Naive B cell (primary cell): ENCODE results near the gene SCN2B. TPM values are rescaled to one million over a fixed set of nuclear protein-coding genes. Genes with fewer than 3 reads are reported as not detected.

Source experiments
- ATAC-seq, 2 donors: fragments of 150-1000 bp; cut with Tn5 transposase; 2 replicates each; pipeline ENCODE4 v1.10.0; 2021; ENCODE audit warnings: low read depth in 2 of 2, mild to moderate bottlenecking in 2 of 2, moderate library complexity in 2 of 2
- DNase-seq: peaks from one replicate; pipeline ENCODE4 v3.0.0; 2022
- H3K27ac Mint-ChIP-seq, 6 donors: one replicate each; pipeline ENCODE4 v1.8.0; 2020 to 2022; ENCODE audit warnings: mild to moderate bottlenecking in 6 of 6, mixed read lengths in 6 of 6, moderate library complexity in 5 of 6, inconsistent platforms in 2 of 6
- H3K27me3 Mint-ChIP-seq, 3 donors: one replicate each; pipeline ENCODE4 v1.8.0; 2021 to 2022; ENCODE audit warnings: mixed read lengths in 3 of 3, mild to moderate bottlenecking in 1 of 3
- H3K36me3 Mint-ChIP-seq, 2 donors: one replicate each; pipeline ENCODE4 v1.8.0; 2020 to 2022; ENCODE audit warnings: mixed read lengths in 2 of 2, inconsistent platforms in 1 of 2, mild to moderate bottlenecking in 1 of 2
- H3K4me1 Mint-ChIP-seq, 3 donors: one replicate each; pipeline ENCODE4 v1.8.0; 2020 to 2022; ENCODE audit warnings: mixed read lengths in 3 of 3, inconsistent platforms in 1 of 3, mild to moderate bottlenecking in 1 of 3, moderate library complexity in 1 of 3
- H3K4me3 Mint-ChIP-seq, 8 donors: one replicate each; pipeline ENCODE4 v1.8.0; 2020 to 2022; ENCODE audit warnings: mild to moderate bottlenecking in 8 of 8, mixed read lengths in 8 of 8, moderate library complexity in 8 of 8, inconsistent platforms in 2 of 8
- H3K9me3 Mint-ChIP-seq, 7 donors: one replicate each; pipeline ENCODE4 v1.8.0; 2020 to 2022; ENCODE audit warnings: mixed read lengths in 7 of 7, mild to moderate bottlenecking in 5 of 7, inconsistent platforms in 2 of 7, moderate library complexity in 1 of 7
- polyA plus RNA-seq, 6 donors: library from polyadenylated mRNA; unstranded; fragments of 300-500 nt; fragmentation: Illumina TruSeq; gene quantifications; one replicate each; pipeline ENCODE4 v1.2.3, GENCODE V29; 2021; ENCODE audit warnings: low read depth in 6 of 6

The SCN2B gene
- polyA plus RNA-seq, 6 donors from 2014 or later, result not detected

DNA sequence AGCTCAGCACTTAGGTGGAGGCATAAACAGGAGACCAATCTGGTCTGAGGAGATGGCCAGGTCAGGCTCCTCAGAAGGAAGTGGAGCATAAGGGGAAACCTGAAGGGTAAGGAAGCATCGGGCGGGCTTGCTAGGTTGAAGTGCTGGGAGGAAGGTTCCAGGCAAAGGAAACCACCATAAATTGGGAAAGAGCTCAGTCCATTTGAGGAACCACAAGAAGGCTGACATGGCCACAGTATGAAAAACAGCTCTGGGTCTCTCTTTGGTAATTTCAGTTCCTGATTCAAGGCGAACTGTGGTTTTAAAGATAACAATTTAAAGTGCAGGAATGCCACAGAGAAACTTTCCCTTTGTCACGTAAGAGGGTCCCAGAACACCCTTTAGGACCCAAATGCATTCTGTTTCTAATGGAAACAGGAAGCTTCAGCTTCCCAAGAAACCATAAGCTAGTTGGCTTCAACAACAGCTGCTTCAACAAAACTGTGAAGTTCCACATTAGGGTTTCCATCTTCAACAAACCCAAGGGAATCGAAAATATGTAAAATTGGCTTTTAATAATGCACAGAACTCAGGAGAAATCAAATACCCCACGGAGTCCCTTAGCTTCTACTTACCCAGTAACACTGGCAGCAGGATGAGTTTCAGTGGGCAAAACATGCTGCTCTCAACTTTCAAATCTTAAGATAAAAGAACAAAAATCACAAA is 37.9 kb upstream of the SCN2B start:
- H3K27me3 Mint-ChIP-seq, result peaks cover 11 to 41% (median 22%) of the 10 kb centered on the region in 3 donors
- peak; percentile 46 for DNase-seq
- H3K4me3 Mint-ChIP-seq, result peak overlapping the region; percentile 3 to 84 (median 62)
- peak; percentile 87 to 88 for ATAC-seq
- H3K9me3 Mint-ChIP-seq, result no peaks in the 10 kb centered on the region
- H3K27ac Mint-ChIP-seq, result peak overlapping the region in 4 of 6 donors; percentile 8 to 62 (median 55)
- peaks cover 35 to 51% (median 45%) of the 10 kb centered on the region in 3 donors for H3K4me1 Mint-ChIP-seq
- no peaks in the 10 kb centered on the region for H3K36me3 Mint-ChIP-seq

DNA sequence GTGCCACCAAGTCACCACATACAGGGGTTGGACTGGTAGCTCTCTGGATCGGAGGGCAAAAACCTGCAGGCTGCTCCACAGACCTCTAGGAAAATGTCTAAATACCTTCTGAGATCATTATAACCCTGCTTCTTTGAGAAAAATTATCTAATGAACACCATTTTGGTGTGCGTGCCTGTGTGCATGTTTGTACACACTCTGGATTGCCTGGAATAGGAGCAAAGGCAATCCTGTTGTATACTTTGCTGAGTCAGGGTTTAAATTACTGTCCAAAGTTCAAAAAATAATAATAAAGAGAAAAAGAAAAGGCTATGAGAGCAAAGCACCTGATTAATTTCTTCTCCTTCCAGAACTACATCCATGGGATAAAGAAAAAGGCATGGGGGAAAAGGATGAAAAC is 37.3 kb upstream of the SCN2B start:
- DNase-seq (no peak), ATAC-seq (no peak)
- H3K27ac Mint-ChIP-seq, result peak overlapping the region in 2 of 6 donors; percentile 8 to 62
- no peaks in the 10 kb centered on the region for H3K36me3 Mint-ChIP-seq
- peak overlapping the region in 7 of 8 donors; percentile 36 to 84 (median 63) for H3K4me3 Mint-ChIP-seq
- H3K9me3 Mint-ChIP-seq, result no peaks in the 10 kb centered on the region
- peaks cover 5 to 35% (median 16%) of the 10 kb centered on the region in 3 donors for H3K27me3 Mint-ChIP-seq
- peaks cover 35 to 51% (median 45%) of the 10 kb centered on the region in 3 donors for H3K4me1 Mint-ChIP-seq

DNA sequence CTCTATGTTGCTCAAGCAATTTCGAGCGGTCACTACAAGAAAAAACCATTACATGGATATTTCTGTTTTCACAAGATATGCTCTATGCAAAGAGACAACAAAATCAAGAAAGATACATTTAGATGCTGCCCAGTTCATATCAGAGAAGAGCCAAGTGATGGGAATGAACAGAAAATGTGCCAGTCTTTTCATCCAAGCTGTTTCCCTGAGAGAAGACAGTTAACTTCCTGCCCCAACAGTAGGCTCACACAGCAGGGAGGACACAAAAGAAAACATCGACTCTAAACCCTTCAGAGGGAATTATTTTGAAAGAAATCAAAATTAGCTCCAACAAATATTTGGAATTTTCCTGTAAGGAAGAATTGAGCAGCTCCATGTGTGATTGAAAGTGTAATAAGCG is 36.8 kb upstream of the SCN2B start:
- peak overlapping the region in 3 of 8 donors; percentile 20 to 80 (median 36) for H3K4me3 Mint-ChIP-seq

DNA sequence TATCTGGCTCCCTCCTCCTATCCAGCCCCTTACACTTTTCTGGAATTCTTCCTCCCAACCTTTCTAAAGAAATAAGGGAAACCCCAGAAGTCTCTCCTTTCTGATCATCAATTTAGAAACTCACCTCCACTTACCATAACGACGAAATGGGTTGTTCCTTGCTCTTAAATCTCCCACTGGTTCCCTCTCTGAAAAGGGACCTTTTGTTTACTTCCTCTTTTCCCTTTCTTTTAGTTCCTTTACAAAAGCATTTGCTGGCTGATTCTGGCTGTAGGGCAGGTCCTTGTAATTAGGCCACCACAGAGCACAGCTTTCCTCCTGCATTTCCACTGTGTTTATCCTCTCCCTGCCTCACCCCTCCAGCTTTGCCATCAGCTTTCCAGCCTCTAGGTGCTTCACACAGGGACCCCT is 36.3 kb upstream of the SCN2B start:
- H3K27me3 Mint-ChIP-seq, result peaks cover 4 to 30% (median 14%) of the 10 kb centered on the region in 3 donors

More for the DNA sequence above, 36.8 kb upstream of the SCN2B start:
- Mint-ChIP-seq H3K9me3 (no peaks in the 10 kb centered on the region), H3K4me1 (peaks cover 35 to 49% (median 45%) of the 10 kb centered on the region in 3 donors), H3K27ac (peak overlapping the region in 3 of 6 donors; percentile 18 to 44 (median 35)), H3K36me3 (no peaks in the 10 kb centered on the region), H3K27me3 (peaks cover 4 to 30% (median 14%) of the 10 kb centered on the region in 3 donors)
- ATAC-seq, result no peak
- DNase-seq, result no peak

DNA sequence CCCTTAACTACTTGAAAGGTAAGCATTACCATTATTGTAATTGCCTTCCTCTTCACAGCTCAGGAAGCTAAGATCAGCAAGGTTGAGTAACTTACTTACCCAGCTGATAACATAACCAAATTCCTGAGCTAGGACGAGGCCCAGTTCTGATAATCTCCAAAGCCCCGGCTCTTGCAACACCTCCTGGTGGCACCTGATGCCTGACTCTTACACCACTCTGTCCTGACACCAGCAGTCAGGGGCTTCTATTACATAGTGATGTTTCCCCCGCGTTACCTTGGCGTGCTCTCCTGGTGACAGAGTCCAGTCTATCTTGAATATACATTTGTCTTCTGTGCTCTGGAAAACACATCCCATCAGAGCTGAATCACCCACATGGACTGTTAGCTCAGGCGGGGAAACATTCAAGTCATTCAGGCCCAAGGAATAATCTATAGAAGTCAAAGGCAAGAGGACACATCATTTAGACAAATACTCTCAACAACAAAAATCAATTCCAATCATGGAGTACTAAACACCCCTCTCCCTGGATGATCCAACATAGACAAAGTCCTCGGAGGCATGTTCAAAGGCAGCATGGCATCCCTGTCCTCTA is 35.8 kb upstream of the SCN2B start:
- no peak for DNase-seq
- no peak for ATAC-seq
- Mint-ChIP-seq H3K36me3 (no peaks in the 10 kb centered on the region), H3K4me1 (peaks cover 35 to 46% (median 45%) of the 10 kb centered on the region in 3 donors), H3K4me3 (no peak overlapping the region), H3K27ac (no peak overlapping the region), H3K9me3 (no peaks in the 10 kb centered on the region), H3K27me3 (peaks cover 4 to 28% (median 15%) of the 10 kb centered on the region in 3 donors)

More for the DNA sequence above, 36.3 kb upstream of the SCN2B start:
- Mint-ChIP-seq H3K4me3 (peak overlapping the region in 1 of 8 donors; percentile 25), H3K9me3 (no peaks in the 10 kb centered on the region), H3K4me1 (peaks cover 35 to 46% (median 45%) of the 10 kb centered on the region in 3 donors), H3K36me3 (no peaks in the 10 kb centered on the region), H3K27ac (peak overlapping the region in 3 of 6 donors; percentile 44 to 84 (median 47))
- DNase-seq (no peak), ATAC-seq (no peak)

DNA sequence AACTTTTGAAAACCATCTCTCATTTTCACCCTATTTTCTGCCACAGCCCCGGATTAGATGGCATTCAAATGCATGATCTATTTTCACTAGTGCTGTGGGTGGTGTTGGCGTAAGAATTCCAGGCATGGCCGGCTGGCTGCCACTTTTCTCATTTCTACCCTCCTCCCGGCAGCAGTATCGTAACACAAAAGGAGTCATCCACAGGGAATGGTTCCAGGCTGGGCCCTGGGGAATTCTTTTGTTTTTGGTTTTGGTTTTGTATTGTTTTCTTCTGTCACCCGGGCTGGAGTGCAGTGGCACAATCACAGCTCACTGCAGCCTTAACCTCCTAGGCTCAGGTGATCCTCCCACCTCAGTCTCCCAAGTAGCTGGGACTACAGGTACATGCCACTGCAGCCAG is 34.6 kb upstream of the SCN2B start:
- peaks cover 0 to 2% (median 0%) of the 10 kb centered on the region in 7 donors for H3K9me3 Mint-ChIP-seq
- H3K27me3 Mint-ChIP-seq, result peaks cover 8 to 33% (median 15%) of the 10 kb centered on the region in 3 donors
- H3K4me3 Mint-ChIP-seq, result no peak overlapping the region
- no peak for DNase-seq
- no peaks in the 10 kb centered on the region for H3K36me3 Mint-ChIP-seq
- ATAC-seq, result no peak
- H3K4me1 Mint-ChIP-seq, result peaks cover 43 to 55% (median 55%) of the 10 kb centered on the region in 3 donors
- no peak overlapping the region for H3K27ac Mint-ChIP-seq

DNA sequence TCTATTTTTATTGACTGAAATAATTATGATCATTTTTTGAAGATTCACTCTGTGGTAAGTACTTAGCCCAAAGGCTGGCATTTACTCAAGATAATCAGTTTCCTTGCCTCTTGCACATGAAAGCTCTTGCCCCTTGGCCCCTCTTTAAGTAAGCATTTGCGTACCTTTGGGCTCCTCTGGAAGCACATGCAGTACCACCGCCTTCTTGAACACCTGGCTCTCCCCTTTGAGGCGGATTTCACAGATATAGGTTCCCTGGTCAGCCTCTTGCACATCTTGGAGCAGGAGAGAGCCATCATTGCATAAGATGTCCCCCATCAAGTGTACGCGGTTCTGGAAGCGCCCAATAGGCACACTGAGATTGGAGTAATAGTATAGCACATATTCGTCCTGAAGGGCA is 33.9 kb upstream of the SCN2B start:
- Mint-ChIP-seq H3K27ac (no peak overlapping the region), H3K4me3 (no peak overlapping the region), H3K36me3 (no peaks in the 10 kb centered on the region), H3K4me1 (peaks cover 39 to 52% (median 51%) of the 10 kb centered on the region in 3 donors), H3K27me3 (peaks cover 8 to 34% (median 15%) of the 10 kb centered on the region in 3 donors), H3K9me3 (peaks cover 0 to 3% (median 0%) of the 10 kb centered on the region in 7 donors)
- DNase-seq, result no peak
- ATAC-seq, result no peak

DNA sequence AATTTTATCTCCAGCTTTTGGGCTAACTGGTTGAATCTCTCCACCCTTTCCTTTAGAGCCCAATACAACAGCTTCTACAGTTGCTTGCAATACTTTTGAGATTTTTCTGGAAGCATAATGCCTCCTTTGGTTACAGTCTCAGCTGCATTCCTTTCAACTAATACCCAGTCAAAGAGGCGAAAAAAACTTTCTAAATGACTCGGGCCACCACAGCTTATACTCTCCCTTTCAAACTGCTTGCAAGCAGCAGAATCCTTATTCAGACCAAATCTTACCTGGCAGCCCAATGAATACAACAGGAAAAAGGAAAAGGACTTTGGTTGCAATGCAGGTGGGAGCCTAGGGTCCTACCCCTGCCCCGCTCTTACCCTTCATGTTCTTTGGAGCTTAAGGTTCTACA is 32.6 kb upstream of the SCN2B start:
- no peaks in the 10 kb centered on the region for H3K36me3 Mint-ChIP-seq
- H3K27ac Mint-ChIP-seq, result no peak overlapping the region
- ATAC-seq, result no peak
- peaks cover 29 to 39% (median 38%) of the 10 kb centered on the region in 3 donors for H3K4me1 Mint-ChIP-seq
- DNase-seq, result no peak
- no peak overlapping the region for H3K4me3 Mint-ChIP-seq
- peaks cover 0 to 3% (median 0%) of the 10 kb centered on the region in 7 donors for H3K9me3 Mint-ChIP-seq
- H3K27me3 Mint-ChIP-seq, result peaks cover 4 to 34% (median 15%) of the 10 kb centered on the region in 3 donors

DNA sequence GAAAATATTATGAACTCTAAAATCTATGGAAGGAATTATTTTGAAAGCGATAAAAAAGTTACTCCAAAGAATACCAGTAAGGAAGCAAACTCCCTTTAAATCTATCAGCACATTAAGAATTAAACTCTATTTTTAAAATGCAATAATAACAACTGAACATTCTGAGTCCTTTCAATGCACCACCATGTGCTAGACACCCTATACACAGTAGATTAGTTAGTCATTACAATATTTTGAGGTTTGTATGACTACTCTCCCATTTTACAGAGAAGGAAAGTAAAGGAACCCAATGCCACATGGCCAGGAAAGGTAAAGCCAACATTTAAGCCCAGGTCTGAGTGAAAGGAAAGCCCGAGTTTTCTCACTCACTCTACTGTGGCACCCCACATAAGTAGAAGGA is 30.6 kb upstream of the SCN2B start:
- no peaks in the 10 kb centered on the region for H3K36me3 Mint-ChIP-seq
- H3K9me3 Mint-ChIP-seq, result peaks cover 0 to 3% (median 0%) of the 10 kb centered on the region in 7 donors
- DNase-seq (no peak), ATAC-seq (no peak)
- H3K27me3 Mint-ChIP-seq, result peaks cover 4 to 27% (median 7%) of the 10 kb centered on the region in 3 donors
- H3K4me3 Mint-ChIP-seq, result no peak overlapping the region
- H3K4me1 Mint-ChIP-seq, result peaks cover 12 to 19% (median 18%) of the 10 kb centered on the region in 3 donors
- H3K27ac Mint-ChIP-seq, result no peak overlapping the region

DNA sequence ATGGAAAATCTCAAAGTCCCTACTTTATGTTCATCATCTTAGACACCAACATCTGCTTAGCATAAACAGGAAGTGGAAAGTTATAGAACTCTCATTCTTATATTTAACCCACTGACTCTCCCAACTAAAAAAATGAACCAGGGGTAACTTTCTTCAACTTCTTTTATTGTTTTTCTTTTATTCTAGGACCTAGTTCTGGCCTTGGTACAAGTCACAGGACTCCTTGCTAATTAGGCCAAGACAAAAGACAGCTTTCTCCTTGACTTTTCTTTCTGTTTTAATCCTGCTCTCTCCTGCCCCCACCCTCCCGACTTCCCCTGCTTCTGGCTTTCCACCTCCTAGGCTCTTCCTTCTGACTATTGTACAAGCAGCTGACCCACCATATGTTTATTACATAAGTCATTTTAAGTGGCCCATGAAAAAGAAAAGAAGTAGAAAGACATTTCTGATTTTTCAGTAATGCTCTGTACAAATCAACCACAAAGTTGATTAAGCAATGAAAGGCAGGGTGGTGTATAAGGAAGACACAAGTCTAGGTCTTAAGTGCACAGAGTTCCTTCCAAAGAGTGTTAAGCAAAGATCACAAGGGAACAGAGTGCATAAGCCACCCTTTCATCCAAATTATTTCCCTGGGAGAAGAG is 30.1 kb upstream of the SCN2B start:
- peak overlapping the region in 3 of 8 donors; percentile 6 to 26 (median 17) for H3K4me3 Mint-ChIP-seq
- H3K27me3 Mint-ChIP-seq, result peaks cover 4 to 22% (median 7%) of the 10 kb centered on the region in 3 donors
- peaks cover 0 to 3% (median 0%) of the 10 kb centered on the region in 7 donors for H3K9me3 Mint-ChIP-seq
- ATAC-seq (peak in 1 of 2 donors; percentile 37), DNase-seq (no peak)
- peaks cover 8 to 14% (median 13%) of the 10 kb centered on the region in 3 donors for H3K4me1 Mint-ChIP-seq
- H3K27ac Mint-ChIP-seq, result peak overlapping the region in 1 of 6 donors; percentile 60
- no peaks in the 10 kb centered on the region for H3K36me3 Mint-ChIP-seq

DNA sequence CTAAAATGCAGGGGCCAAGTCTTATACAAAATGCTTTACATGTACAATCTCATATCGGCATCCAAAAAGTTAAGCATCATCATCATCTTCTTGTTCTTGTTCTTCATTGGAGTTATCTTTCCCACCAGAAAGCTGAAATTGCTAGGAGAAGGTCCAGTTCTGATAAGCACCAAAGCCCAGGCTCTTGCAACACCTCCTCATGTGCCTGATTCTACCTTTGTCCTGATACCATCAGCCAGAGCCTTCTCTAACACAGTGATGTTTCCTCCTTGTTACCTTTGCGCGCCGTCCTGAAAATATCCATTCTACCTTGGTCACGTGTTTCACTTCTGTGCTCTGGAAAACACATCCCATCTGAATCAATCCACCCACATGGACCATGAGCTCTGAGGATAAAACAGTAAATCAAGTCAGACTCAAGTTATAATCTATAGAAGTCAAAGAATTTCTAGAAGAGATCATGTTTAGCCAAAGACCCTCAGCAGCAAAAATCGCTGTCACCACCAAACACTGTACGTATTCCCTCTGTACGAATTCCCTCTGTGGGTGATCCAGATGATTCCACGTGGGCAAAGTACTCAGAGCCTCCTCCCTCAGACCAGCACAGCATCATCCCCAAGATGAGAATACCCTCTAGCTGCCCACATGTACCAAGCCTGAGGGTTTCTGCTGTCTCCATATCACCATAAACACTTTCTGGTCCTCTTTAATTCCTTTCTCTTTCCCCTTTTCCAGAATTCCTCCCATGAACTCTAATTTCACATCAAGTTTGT is 29.4 kb upstream of the SCN2B start:
- Mint-ChIP-seq H3K27me3 (peaks cover 4 to 16% (median 7%) of the 10 kb centered on the region in 3 donors), H3K27ac (peak overlapping the region in 2 of 6 donors; percentile 20 to 60), H3K4me1 (peaks cover 8 to 13% (median 12%) of the 10 kb centered on the region in 3 donors), H3K4me3 (peak overlapping the region in 2 of 8 donors; percentile 6 to 26), H3K36me3 (no peaks in the 10 kb centered on the region), H3K9me3 (peaks cover 0 to 3% (median 0%) of the 10 kb centered on the region in 7 donors)
- no peak for DNase-seq
- ATAC-seq, result no peak

DNA sequence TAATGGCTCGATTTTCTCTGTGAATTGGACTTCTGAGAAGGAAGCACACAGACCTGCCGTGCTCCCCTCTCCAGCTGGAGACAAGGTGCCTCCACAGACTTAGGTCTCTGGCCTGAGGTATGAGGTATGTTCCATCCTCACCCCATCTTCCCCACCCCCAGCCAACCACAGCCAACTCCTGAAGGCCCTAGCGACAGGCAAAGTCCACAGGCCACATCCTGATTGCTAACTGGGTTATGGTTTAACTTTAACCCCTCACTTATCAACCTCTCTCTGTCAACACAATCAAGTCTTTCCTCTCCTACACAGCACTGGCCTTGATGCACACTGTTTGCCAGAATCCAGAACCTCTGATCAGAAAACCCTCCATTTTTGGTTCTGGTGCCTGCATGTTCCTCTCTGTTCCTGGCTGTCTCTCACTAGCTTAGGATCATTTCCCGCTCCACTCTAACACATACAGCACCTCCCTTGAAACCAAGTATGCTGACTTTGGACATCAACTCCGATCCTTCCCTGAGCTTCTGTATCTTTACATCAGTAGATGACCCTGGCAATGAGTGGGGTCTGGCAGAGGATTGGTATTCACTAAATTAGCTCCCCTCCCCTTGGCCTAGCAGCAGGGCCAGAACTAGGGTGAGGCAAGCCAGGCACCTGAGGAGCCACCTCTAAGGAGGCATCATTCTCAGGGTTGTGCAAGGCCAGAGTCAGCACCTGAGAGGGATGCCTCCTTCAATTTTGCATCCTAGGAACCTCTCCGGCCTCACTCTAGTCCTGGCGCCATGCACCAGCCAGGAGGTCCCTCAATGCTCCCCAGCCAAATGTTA is 26.4 kb upstream of the SCN2B start:
- ATAC-seq, result no peak
- Mint-ChIP-seq H3K4me3 (no peak overlapping the region), H3K27ac (no peak overlapping the region), H3K4me1 (peaks cover 8 to 16% (median 12%) of the 10 kb centered on the region in 3 donors), H3K27me3 (peaks cover 2 to 7% (median 4%) of the 10 kb centered on the region in 3 donors), H3K36me3 (no peaks in the 10 kb centered on the region), H3K9me3 (peaks cover 0 to 3% (median 0%) of the 10 kb centered on the region in 7 donors)
- DNase-seq, result no peak
